Measurements from ENCODE around the gene OR2A2. TPM values are rescaled to one million over a fixed set of nuclear protein-coding genes. Genes with fewer than 3 reads are reported as not detected.
"Not testable (repeated sequence)": the region's sequence is repeated elsewhere in the genome, so short reads cannot be mapped to it uniquely, and the experiment has no call there.

Gene OR2A2
- total RNA-seq, 1 donor from 2014 or later: not detected

- Mint-ChIP-seq H3K4me1 (no peaks in the 10 kb centered on the region), H3K27ac (no peak overlapping the region), H3K27me3 (ENCODE audit: low read depth) (peaks cover 14% of the 10 kb centered on the region), H3K36me3 (no peaks in the 10 kb centered on the region), H3K9me3 (no peaks in the 10 kb centered on the region), H3K4me3 (no peak overlapping the region)
- TF ChIP-seq CTCF (IDR thresholded peaks at IDR 0.05; ENCODE audit: unreplicated experiment): peak; percentile 83
- peak; percentile 76 to 89 for DNase-seq (ENCODE audit: low spot score in 2 of 2, unreplicated experiment in 2 of 2)
Observed at GRCh38 chr7:144127714-144128334, 18.4 kb downstream of the OR2A2 start.

- not testable (repeated sequence) for DNase-seq (ENCODE audit: low spot score in 2 of 2, unreplicated experiment in 2 of 2); H3K4me1 Mint-ChIP-seq; H3K36me3 Mint-ChIP-seq; H3K9me3 Mint-ChIP-seq; H3K27ac Mint-ChIP-seq; H3K4me3 Mint-ChIP-seq
- peaks cover 12% of the 10 kb centered on the region for H3K27me3 Mint-ChIP-seq (ENCODE audit: low read depth)
Observed at GRCh38 chr7:144129601-144130000, 20.2 kb downstream of the OR2A2 start.

- H3K4me3 Mint-ChIP-seq: no peak overlapping the region
- no peak for DNase-seq (ENCODE audit: low spot score in 2 of 2, unreplicated experiment in 2 of 2)
Observed at GRCh38 chr7:144130730-144131129, 21.3 kb downstream of the OR2A2 start.

GRCh38 chr7:144132262-144132661 is 22.9 kb downstream of the OR2A2 start:
- H3K36me3 Mint-ChIP-seq: no peaks in the 10 kb centered on the region
- H3K27me3 Mint-ChIP-seq (ENCODE audit: low read depth): peaks cover 14% of the 10 kb centered on the region
- no peak for DNase-seq (ENCODE audit: low spot score in 2 of 2, unreplicated experiment in 2 of 2)
- TF ChIP-seq CTCF (IDR thresholded peaks at IDR 0.05; ENCODE audit: unreplicated experiment): no peak
- H3K4me3 Mint-ChIP-seq: no peak overlapping the region
- H3K9me3 Mint-ChIP-seq: no peaks in the 10 kb centered on the region
- no peak overlapping the region for H3K27ac Mint-ChIP-seq
- no peaks in the 10 kb centered on the region for H3K4me1 Mint-ChIP-seq

More at GRCh38 chr7:144130730-144131129, 21.3 kb downstream of the OR2A2 start:
- peaks cover 12% of the 10 kb centered on the region for H3K27me3 Mint-ChIP-seq (ENCODE audit: low read depth)
- no peaks in the 10 kb centered on the region for H3K36me3 Mint-ChIP-seq
- H3K9me3 Mint-ChIP-seq: no peaks in the 10 kb centered on the region
- TF ChIP-seq CTCF (IDR thresholded peaks at IDR 0.05; ENCODE audit: unreplicated experiment): no peak
- no peak overlapping the region for H3K27ac Mint-ChIP-seq
- no peaks in the 10 kb centered on the region for H3K4me1 Mint-ChIP-seq

GRCh38 chr7:144133307-144133706 is 23.9 kb downstream of the OR2A2 start:
- H3K27ac Mint-ChIP-seq: no peak overlapping the region
- H3K4me1 Mint-ChIP-seq: no peaks in the 10 kb centered on the region
- no peaks in the 10 kb centered on the region for H3K9me3 Mint-ChIP-seq
- DNase-seq (ENCODE audit: low spot score in 2 of 2, unreplicated experiment in 2 of 2): no peak
- no peaks in the 10 kb centered on the region for H3K36me3 Mint-ChIP-seq
- no peak for TF ChIP-seq CTCF (IDR thresholded peaks at IDR 0.05; ENCODE audit: unreplicated experiment)
- peaks cover 13% of the 10 kb centered on the region for H3K27me3 Mint-ChIP-seq (ENCODE audit: low read depth)
- no peak overlapping the region for H3K4me3 Mint-ChIP-seq

GRCh38 chr7:144134116-144134515 is 24.7 kb downstream of the OR2A2 start:
- H3K27me3 Mint-ChIP-seq (ENCODE audit: low read depth): peaks cover 10% of the 10 kb centered on the region
- no peaks in the 10 kb centered on the region for H3K36me3 Mint-ChIP-seq
- no peak for TF ChIP-seq CTCF (IDR thresholded peaks at IDR 0.05; ENCODE audit: unreplicated experiment)
- H3K4me1 Mint-ChIP-seq: no peaks in the 10 kb centered on the region
- no peak overlapping the region for H3K4me3 Mint-ChIP-seq
- no peaks in the 10 kb centered on the region for H3K9me3 Mint-ChIP-seq
- no peak for DNase-seq (ENCODE audit: low spot score in 2 of 2, unreplicated experiment in 2 of 2)
- no peak overlapping the region for H3K27ac Mint-ChIP-seq

Data from mesothelial cell of epicardium (in vitro differentiated cells).